ENCODE data around the gene RIPOR1. TPM values are rescaled to one million over a fixed set of nuclear protein-coding genes. Genes with fewer than 3 reads are reported as not detected.

RIPOR1 gene
- total and polyA plus RNA-seq, 2 of the 4 experiments (the other 2 are of a cell fraction), result 9.5 to 41.3 TPM

DNA sequence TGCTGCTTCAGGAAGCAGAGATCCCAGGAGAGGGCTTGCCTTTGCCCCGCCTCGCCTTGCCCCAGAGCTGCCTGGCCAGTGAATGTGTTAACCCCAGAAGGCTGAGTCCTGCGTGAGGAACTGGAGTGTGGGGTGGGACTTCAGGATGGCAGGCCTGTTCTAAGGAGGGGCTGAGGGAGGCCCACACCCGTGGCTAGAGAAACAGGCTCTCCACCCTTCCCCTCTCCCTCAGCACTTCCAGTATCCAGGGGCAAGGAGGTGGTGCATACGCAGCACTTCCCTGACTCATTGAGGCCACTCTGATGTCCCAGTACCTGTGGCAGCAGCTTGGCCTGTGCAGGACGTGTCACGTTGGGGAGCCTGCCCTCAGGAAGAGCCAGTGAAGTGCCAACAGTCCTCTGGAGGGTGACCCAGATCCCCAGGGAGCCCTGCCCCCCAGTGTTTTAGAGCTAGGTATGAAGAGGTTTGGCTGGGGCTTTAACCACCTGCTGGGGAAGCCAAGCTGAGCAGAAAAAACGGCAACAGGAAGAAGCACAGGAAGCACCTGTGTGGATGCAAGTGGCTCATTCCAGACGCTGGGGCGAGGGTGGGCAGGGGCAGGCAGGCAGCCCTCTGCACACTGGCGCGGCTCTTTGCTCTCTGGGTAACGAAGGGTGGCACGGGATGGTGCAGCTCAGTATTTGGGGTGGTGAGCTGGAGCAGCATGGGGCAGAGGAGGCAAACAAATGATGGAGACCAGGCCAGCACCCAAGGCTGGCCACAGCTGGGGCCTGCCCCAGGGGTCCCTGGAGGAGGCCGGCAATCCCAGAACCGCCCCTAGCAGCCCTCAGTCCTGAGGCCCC, 19.0 kb downstream of the RIPOR1 start (continued):
- no peak for TF ChIP-seq MAZ (IDR thresholded peaks at IDR 0.05; ENCODE audit: borderline replicate concordance, low read depth, low read length)
- no peak for TF ChIP-seq POLR2A (IDR thresholded peaks at IDR 0.05; ENCODE audit: low read depth, low read length)

DNA sequence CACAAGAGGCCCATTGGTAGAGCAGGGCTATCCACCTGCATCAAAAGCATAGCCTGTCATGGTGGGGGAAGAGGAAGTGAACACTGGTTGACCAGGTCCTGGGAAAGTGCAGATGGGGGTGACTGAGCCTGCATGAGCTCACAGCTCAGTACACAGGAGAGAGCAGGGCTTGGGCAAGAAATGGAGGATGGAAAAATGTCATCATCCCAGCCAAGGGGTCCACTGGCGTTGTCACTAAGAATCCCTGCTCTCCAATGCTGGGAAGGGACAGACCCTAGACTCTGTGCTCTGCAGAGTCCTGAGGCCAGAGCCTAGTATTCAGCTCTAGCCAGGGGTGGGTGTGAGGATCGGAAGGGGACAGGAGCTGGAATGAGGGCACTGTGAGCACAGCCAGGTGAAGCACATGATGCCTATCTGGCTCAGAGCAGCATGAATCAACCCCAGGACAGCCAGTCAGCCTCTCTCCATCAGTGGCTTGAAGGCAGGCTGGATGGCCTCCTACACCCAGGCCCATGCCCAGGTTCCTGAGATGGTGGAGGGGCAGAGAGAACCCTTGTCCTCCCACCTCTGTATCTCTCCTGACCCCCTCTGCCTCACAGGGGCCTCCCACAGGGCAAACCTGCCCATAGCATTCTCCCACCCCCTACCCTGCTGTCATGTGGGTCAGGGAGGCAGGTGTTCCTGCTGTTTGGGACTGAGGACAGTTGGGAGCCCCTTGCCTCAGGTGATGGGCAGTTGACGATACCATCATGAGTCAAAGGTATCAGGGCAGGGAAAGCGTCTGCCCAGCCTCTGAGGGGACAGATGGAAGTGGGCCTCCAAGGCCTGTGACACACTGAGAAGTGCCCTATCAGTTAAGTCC, 19.9 kb downstream of the RIPOR1 start:
- Histone ChIP-seq H3K23ac (ENCODE audit: low read depth, low read length) (no peak overlapping the region), H4K91ac (ENCODE audit: insufficient read depth, low read depth, low read length) (no peak overlapping the region), H2BK20ac (ENCODE audit: low read depth, low read length) (no peak overlapping the region), H4K8ac (ENCODE audit: low read depth in 2 of 2, low read length in 2 of 2) (no peak overlapping the region), H4K20me1 (ENCODE audit: insufficient read depth, low read length) (peaks cover 32% of the 10 kb centered on the region; the same call in 1 of the 2 replicates), H3K27me3 (ENCODE audit: control insufficient read depth, insufficient read depth, low read length) (no peaks in the 10 kb centered on the region), H4K5ac (ENCODE audit: low read depth, low read length) (no peak overlapping the region), H3K4me3 (ENCODE audit: insufficient read depth, low read depth, low read length) (no peak overlapping the region), H3K56ac (ENCODE audit: extremely low read depth, insufficient read depth, low read length) (no peak overlapping the region), H3K9me1 (ENCODE audit: insufficient read depth, low read length) (no peaks in the 10 kb centered on the region), H3K36me3 (ENCODE audit: control insufficient read depth, insufficient read depth, low read length) (peaks cover 48% of the 10 kb centered on the region), H2AFZ (replicated peaks; ENCODE audit: low read length, poor library complexity) (no peak overlapping the region), H2BK15ac (ENCODE audit: low read depth, low read length) (no peak overlapping the region), H2AK9ac (replicated peaks; ENCODE audit: low read depth, low read length, poor library complexity) (no peak overlapping the region), H2BK5ac (ENCODE audit: low read depth, low read length, poor library complexity, severe bottlenecking) (no peak overlapping the region), H3K79me1 (ENCODE audit: low read depth in 1 of 2, low read length in 2 of 2) (peaks cover 10 to 28% of the 10 kb centered on the region in 2 experiments; a peak in 2 of 4 replicates), H3K4me1 (ENCODE audit: control insufficient read depth, insufficient read depth, low read length) (no peaks in the 10 kb centered on the region), H3K18ac (ENCODE audit: low read depth, low read length) (no peak overlapping the region), H2BK120ac (ENCODE audit: low read depth, low read length) (no peak overlapping the region), H3K27ac (ENCODE audit: insufficient read depth, low read length) (no peak overlapping the region), H3K9me3 (ENCODE audit: control insufficient read depth, insufficient read depth, low read length) (no peaks in the 10 kb centered on the region), H2AK5ac (ENCODE audit: low read depth, low read length) (no peak overlapping the region), H3K9ac (ENCODE audit: low read depth, low read length) (no peak overlapping the region), H3K4ac (ENCODE audit: low read depth, low read length) (no peak overlapping the region), H3K14ac (replicated peaks; ENCODE audit: low read depth, low read length) (no peak overlapping the region), H3K4me2 (ENCODE audit: low read depth, low read length) (no peak overlapping the region)
- ATAC-seq (ENCODE audit: low read depth) (no peak), DNase-seq (no peak)
- 100% methylated on average over 1 of the region's 4 CpGs; no CpG with 5 or more reads in 1 of the 2 experiments for WGBS, 2 experiments (ENCODE audit: extremely low coverage in 2 of 2, insufficient read length in 1 of 2)
- BruUV-seq (replicated peaks), result no TSS peak
- intact Hi-C loops (cut with micrococcal nuclease), result no loop called here
- dilution Hi-C loops (cut with HindIII; ENCODE audit: low sequenced_read_pairs, unreplicated experiment), result no loop called here
- CTCF ChIA-PET, result no interaction called here
- POLR2A ChIA-PET (ENCODE audit: unreplicated experiment), result no interaction called here
- in situ Hi-C loops (cut with MboI; ENCODE audit: low sequenced_read_pairs), result loop anchor here (25.0 kb wide), 1 partner anchor 389 kb away; the partner anchor contains the start of genes CTRL, LCAT and PSMB10
- TF ChIP-seq NFE2L2 (IDR thresholded peaks at IDR 0.05; ENCODE audit: low read depth, low read length), result no peak
- no peak for TF ChIP-seq SMC3 (IDR thresholded peaks at IDR 0.05; ENCODE audit: low read depth, low read length)
- no peak for TF ChIP-seq MXI1 (IDR thresholded peaks at IDR 0.05; ENCODE audit: borderline replicate concordance, low read depth, low read length)
- TF ChIP-seq, protein P1, sequence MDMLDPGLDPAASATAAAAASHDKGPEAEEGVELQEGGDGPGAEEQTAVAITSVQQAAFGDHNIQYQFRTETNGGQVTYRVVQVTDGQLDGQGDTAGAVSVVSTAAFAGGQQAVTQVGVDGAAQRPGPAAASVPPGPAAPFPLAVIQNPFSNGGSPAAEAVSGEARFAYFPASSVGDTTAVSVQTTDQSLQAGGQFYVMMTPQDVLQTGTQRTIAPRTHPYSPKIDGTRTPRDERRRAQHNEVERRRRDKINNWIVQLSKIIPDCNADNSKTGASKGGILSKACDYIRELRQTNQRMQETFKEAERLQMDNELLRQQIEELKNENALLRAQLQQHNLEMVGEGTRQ (IDR thresholded peaks at IDR 0.05; ENCODE audit: low read depth, low read length), result no peak
- no peak for TF ChIP-seq RCOR1 (IDR thresholded peaks at IDR 0.05; ENCODE audit: insufficient replicate concordance, low read length)
- TF ChIP-seq MAFK (IDR thresholded peaks at IDR 0.05; ENCODE audit: low read depth, low read length), result no peak
- TF ChIP-seq ELK1 (IDR thresholded peaks at IDR 0.05; ENCODE audit: borderline replicate concordance, low read depth, low read length), result no peak
- TF ChIP-seq RFX5 (IDR thresholded peaks at IDR 0.05; ENCODE audit: low read depth, low read length), result no peak
- no peak for TF ChIP-seq CEBPB (IDR thresholded peaks at IDR 0.05; ENCODE audit: low read depth, low read length)
- TF ChIP-seq MAZ (IDR thresholded peaks at IDR 0.05; ENCODE audit: borderline replicate concordance, low read depth, low read length), result no peak
- no peak for TF ChIP-seq FOS (IDR thresholded peaks at IDR 0.05; ENCODE audit: low read depth, low read length)
- TF ChIP-seq CHD1 (IDR thresholded peaks at IDR 0.05; ENCODE audit: low read depth, low read length), result no peak

Measured in IMR-90 (cell line).